OCI-LY7 (cell line): ENCODE measurements around the gene GRPEL2.

Experiments used
- EZH2phosphoT487 ChIP-seq: fragments of 200-600 bp; sonication (generic); IDR thresholded peaks from 2 replicates; pipeline ENCODE4 v1.6.1; 2018; ENCODE audit warnings: low read depth, borderline replicate concordance, mild to moderate bottlenecking, mixed run types, antibody characterized with exemption, low read length, moderate library complexity, mixed read lengths
- TF ChIP-seq, protein P1 (sequence below): fragments of 200-600 bp; sonication (generic); conservative IDR thresholded peaks from 2 replicates; pipeline ENCODE4 v1.5.1; 2014; ENCODE audit warnings: mild to moderate bottlenecking, antibody characterized with exemption, low read length, moderate library complexity, mixed read lengths

DNA sequence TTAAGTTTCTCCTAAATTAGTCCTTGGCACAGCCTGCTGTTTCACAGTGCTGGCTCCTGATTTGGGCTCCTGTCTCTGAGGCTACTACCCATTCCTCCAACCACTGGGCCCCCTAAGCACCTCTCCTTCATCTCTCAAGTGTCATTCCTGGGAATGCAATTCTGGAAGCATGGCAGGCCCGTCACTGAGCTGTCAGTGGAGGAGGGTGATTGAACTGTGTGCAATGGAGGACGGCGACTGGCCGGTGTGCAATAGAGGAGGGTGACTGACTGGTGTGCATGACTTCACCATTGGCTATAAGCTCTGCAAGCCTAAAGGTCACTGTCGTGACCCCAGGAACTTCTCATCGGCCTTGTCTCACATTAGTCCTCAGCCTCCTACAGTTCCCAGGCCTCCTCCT, 46.2 kb downstream of the GRPEL2 start:
- TF ChIP-seq, protein P1, sequence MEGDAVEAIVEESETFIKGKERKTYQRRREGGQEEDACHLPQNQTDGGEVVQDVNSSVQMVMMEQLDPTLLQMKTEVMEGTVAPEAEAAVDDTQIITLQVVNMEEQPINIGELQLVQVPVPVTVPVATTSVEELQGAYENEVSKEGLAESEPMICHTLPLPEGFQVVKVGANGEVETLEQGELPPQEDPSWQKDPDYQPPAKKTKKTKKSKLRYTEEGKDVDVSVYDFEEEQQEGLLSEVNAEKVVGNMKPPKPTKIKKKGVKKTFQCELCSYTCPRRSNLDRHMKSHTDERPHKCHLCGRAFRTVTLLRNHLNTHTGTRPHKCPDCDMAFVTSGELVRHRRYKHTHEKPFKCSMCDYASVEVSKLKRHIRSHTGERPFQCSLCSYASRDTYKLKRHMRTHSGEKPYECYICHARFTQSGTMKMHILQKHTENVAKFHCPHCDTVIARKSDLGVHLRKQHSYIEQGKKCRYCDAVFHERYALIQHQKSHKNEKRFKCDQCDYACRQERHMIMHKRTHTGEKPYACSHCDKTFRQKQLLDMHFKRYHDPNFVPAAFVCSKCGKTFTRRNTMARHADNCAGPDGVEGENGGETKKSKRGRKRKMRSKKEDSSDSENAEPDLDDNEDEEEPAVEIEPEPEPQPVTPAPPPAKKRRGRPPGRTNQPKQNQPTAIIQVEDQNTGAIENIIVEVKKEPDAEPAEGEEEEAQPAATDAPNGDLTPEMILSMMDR, result no peak
- no peak for TF ChIP-seq EZH2phosphoT487
